Putamen (tissue), 1 donor: Measurements from ENCODE around the gene IL18.
"Not testable (repeated sequence)": the region's sequence is repeated elsewhere in the genome, so short reads cannot be mapped to it uniquely, and the experiment has no call there.

ENCODE experiments used
- DNase-seq: peaks from one replicate; pipeline ENCODE4 v3.0.0-alpha.2; 2016; ENCODE audit warnings: low spot score

IL18 gene

GRCh38 chr11:112163875-112164685, at the start of gene IL18:
Gene IL18 (minus strand): TSS chr11:112164094. CDS start chr11:112155053, 9,041 bp downstream.
- DNase-seq: no peak

GRCh38 chr11:112212710-112213109, 48.8 kb upstream of the IL18 start:
- no peak for DNase-seq

- DNase-seq: no peak
Observed at GRCh38 chr11:112212290-112212689, 48.4 kb upstream of the IL18 start.

GRCh38 chr11:112211536-112211935, 47.6 kb upstream of the IL18 start:
- DNase-seq: no peak

GRCh38 chr11:112210890-112211289, 47.0 kb upstream of the IL18 start:
- no peak for DNase-seq

GRCh38 chr11:112206071-112206470, 42.2 kb upstream of the IL18 start:
- DNase-seq: no peak

GRCh38 chr11:112200252-112200651, 36.4 kb upstream of the IL18 start:
- no peak for DNase-seq

- DNase-seq: not testable (repeated sequence)
Observed at GRCh38 chr11:112199101-112199500, 35.2 kb upstream of the IL18 start.

- no peak for DNase-seq
Observed at GRCh38 chr11:112196519-112197087, 32.7 kb upstream of the IL18 start.

GRCh38 chr11:112195951-112196351, 32.1 kb upstream of the IL18 start:
- DNase-seq: no peak

- DNase-seq: not testable (repeated sequence)
Observed at GRCh38 chr11:112195113-112195512, 31.2 kb upstream of the IL18 start.

- DNase-seq: no peak
Observed at GRCh38 chr11:112186304-112186703, 22.4 kb upstream of the IL18 start.

GRCh38 chr11:112185883-112186282, 22.0 kb upstream of the IL18 start:
- DNase-seq: no peak

- DNase-seq: no peak
Observed at GRCh38 chr11:112182867-112183266, 19.0 kb upstream of the IL18 start.

GRCh38 chr11:112179601-112180000, 15.7 kb upstream of the IL18 start:
- DNase-seq: no peak

GRCh38 chr11:112178936-112179335, 15.0 kb upstream of the IL18 start:
- no peak for DNase-seq

- no peak for DNase-seq
Observed at GRCh38 chr11:112178428-112178827, 14.5 kb upstream of the IL18 start.

- DNase-seq: no peak
Observed at GRCh38 chr11:112177589-112177988, 13.7 kb upstream of the IL18 start.

- DNase-seq: no peak
Observed at GRCh38 chr11:112176077-112176476, 12.2 kb upstream of the IL18 start.

GRCh38 chr11:112175599-112175952, 11.7 kb upstream of the IL18 start:
- peak; percentile 52 for DNase-seq

- DNase-seq: peak; percentile 84
Observed at GRCh38 chr11:112174789-112175598, 11.1 kb upstream of the IL18 start, which contains the start of gene BCO2. Gene BCO2 (plus strand): TSS chr11:112175512. CDS start chr11:112175602, 90 bp downstream.

GRCh38 chr11:112173152-112173551, 9.3 kb upstream of the IL18 start:
- no peak for DNase-seq
